H9 (cell line): Measurements from ENCODE around the gene MAGI1. TPM values are rescaled to one million over a fixed set of nuclear protein-coding genes. Genes with fewer than 3 reads are reported as not detected.

ENCODE experiments used
- DNase-seq: peaks from one replicate; pipeline ENCODE4 v3.0.0-alpha.2; 2017
- H2AFZ ChIP-seq: one replicate; pipeline ENCODE4 v1.6.1; 2013; ENCODE audit warnings: mild to moderate bottlenecking, low read length, control low read depth, moderate library complexity
- H2AK5ac ChIP-seq: 2 replicates; pipeline ENCODE4 v1.6.1; 2013; ENCODE audit warnings: low read length, control low read depth, mixed read lengths; ENCODE audit not compliant: insufficient read length
- H2BK120ac ChIP-seq: one replicate; pipeline ENCODE4 v1.6.1; 2013; ENCODE audit warnings: low read depth, mild to moderate bottlenecking, low read length, control low read depth, inconsistent platforms; ENCODE audit not compliant: poor library complexity, severe bottlenecking
- H2BK12ac ChIP-seq: 2 replicates; pipeline ENCODE4 v1.6.1; 2013; ENCODE audit warnings: low read length, control low read depth, mixed read lengths, low read depth; ENCODE audit not compliant: insufficient read length
- H2BK15ac ChIP-seq: 2 replicates; pipeline ENCODE4 v1.6.1; 2013; ENCODE audit warnings: low read depth, low read length, control low read depth
- H2BK20ac ChIP-seq: one replicate; pipeline ENCODE4 v1.6.1; 2013; ENCODE audit warnings: low read depth, mild to moderate bottlenecking, low read length, control low read depth, inconsistent platforms; ENCODE audit not compliant: poor library complexity, severe bottlenecking
- H2BK5ac ChIP-seq: 2 replicates; pipeline ENCODE4 v1.6.1; 2013; ENCODE audit warnings: low read length, control low read depth, mixed read lengths; ENCODE audit not compliant: insufficient read length
- H3K14ac ChIP-seq: 2 replicates; pipeline ENCODE4 v1.6.1; 2013; ENCODE audit warnings: low read length, control low read depth; ENCODE audit not compliant: insufficient read depth
- H3K18ac ChIP-seq: 2 replicates; pipeline ENCODE4 v1.6.1; 2013; ENCODE audit warnings: low read depth, mild to moderate bottlenecking, mixed read lengths, low read length, control low read depth; ENCODE audit not compliant: insufficient read length
- H3K23ac ChIP-seq: 2 replicates; pipeline ENCODE4 v1.6.1; 2013; ENCODE audit warnings: low read length, control low read depth, mixed read lengths, low read depth; ENCODE audit not compliant: insufficient read length
- H3K23me2 ChIP-seq: 2 replicates; pipeline ENCODE4 v1.6.1; 2013; ENCODE audit warnings: low read depth, mild to moderate bottlenecking, mixed read lengths, low read length, control low read depth; ENCODE audit not compliant: insufficient read length, poor library complexity, severe bottlenecking
- H3K27ac ChIP-seq: 2 replicates; pipeline ENCODE4 v1.5.1; 2013; ENCODE audit warnings: low read length, control low read depth, mixed read lengths, low read depth; ENCODE audit not compliant: insufficient read length
- H3K27me3 ChIP-seq: 2 replicates; pipeline ENCODE4 v1.6.1; 2013; ENCODE audit warnings: low read length, control low read depth, inconsistent platforms; ENCODE audit not compliant: insufficient read depth
- H3K4ac ChIP-seq: 2 replicates; pipeline ENCODE4 v1.6.1; 2013; ENCODE audit warnings: low read depth, mild to moderate bottlenecking, control low read depth, inconsistent platforms, low read length, moderate library complexity
- H3K4me1 ChIP-seq: 2 replicates; pipeline ENCODE4 v1.6.1; 2013; ENCODE audit warnings: low read length, control low read depth, inconsistent platforms; ENCODE audit not compliant: insufficient read depth
- H3K4me2 ChIP-seq: 2 replicates; pipeline ENCODE4 v1.6.1; 2013; ENCODE audit warnings: low read length, control low read depth, mixed read lengths; ENCODE audit not compliant: insufficient read length, insufficient read depth
- H3K56ac ChIP-seq: 2 replicates; pipeline ENCODE4 v1.6.1; 2013; ENCODE audit warnings: low read depth, mild to moderate bottlenecking, mixed read lengths, low read length, control low read depth; ENCODE audit not compliant: insufficient read length
- H3K79me1 ChIP-seq: 2 replicates; pipeline ENCODE4 v1.6.1; 2013; ENCODE audit warnings: low read depth, mild to moderate bottlenecking, moderate library complexity, low read length, control low read depth, inconsistent platforms; ENCODE audit not compliant: insufficient read depth, poor library complexity, severe bottlenecking
- H3K79me2 ChIP-seq: 2 replicates; pipeline ENCODE4 v1.6.1; 2013; ENCODE audit warnings: low read length, control low read depth, inconsistent platforms; ENCODE audit not compliant: insufficient read depth
- H3K9ac ChIP-seq: 2 replicates; pipeline ENCODE4 v1.6.1; 2013; ENCODE audit warnings: low read length, control low read depth, mixed read lengths; ENCODE audit not compliant: insufficient read length; ENCODE audit errors: extremely low read depth
- H3K9me3 ChIP-seq: one replicate; pipeline ENCODE4 v1.6.1; 2013; ENCODE audit warnings: low read depth, low read length, inconsistent platforms; ENCODE audit not compliant: control insufficient read depth
- H3T11ph ChIP-seq: one replicate; pipeline ENCODE4 v1.6.1; 2013; ENCODE audit warnings: mild to moderate bottlenecking, low read length, control low read depth, inconsistent platforms
- H4K20me1 ChIP-seq: one replicate; pipeline ENCODE4 v1.6.1; 2013; ENCODE audit not compliant: control insufficient read depth, insufficient read length, insufficient read depth
- H4K5ac ChIP-seq: 2 replicates; pipeline ENCODE4 v1.6.1; 2013; ENCODE audit warnings: low read depth, mild to moderate bottlenecking, mixed read lengths, low read length, control low read depth; ENCODE audit not compliant: insufficient read length
- H4K8ac ChIP-seq: replicated peaks from 2 replicates; pipeline ENCODE4 v1.6.1; 2013; ENCODE audit warnings: low read length, control low read depth, mixed read lengths, low read depth; ENCODE audit not compliant: insufficient read length
- H4K91ac ChIP-seq: 2 replicates; pipeline ENCODE4 v1.6.1; 2013; ENCODE audit warnings: low read depth, mild to moderate bottlenecking, moderate library complexity, mixed read lengths, low read length, control low read depth; ENCODE audit not compliant: insufficient read length
- H3K27ac Mint-ChIP-seq, 3 experiments: 2 replicates in 2 of 3; 3 replicates in 1 of 3; pipeline ENCODE4 v1.8.0; 2020 to 2021; ENCODE audit warnings: mixed read lengths in 3 of 3, mild to moderate bottlenecking in 1 of 3, moderate library complexity in 1 of 3
- H3K27me3 Mint-ChIP-seq: 2 replicates; pipeline ENCODE4 v1.8.0; 2021; ENCODE audit warnings: low read depth, mild to moderate bottlenecking, moderate library complexity, mixed read lengths
- H3K36me3 Mint-ChIP-seq, 3 experiments: 2 replicates in 2 of 3; 3 replicates in 1 of 3; pipeline ENCODE4 v1.8.0; 2020 to 2021; ENCODE audit warnings: low read depth in 3 of 3, mixed read lengths in 3 of 3; ENCODE audit not compliant: insufficient read depth in 1 of 3
- H3K4me1 Mint-ChIP-seq, 2 experiments: 2 replicates each; pipeline ENCODE4 v1.8.0; 2020; ENCODE audit warnings: mixed read lengths in 2 of 2
- H3K4me3 Mint-ChIP-seq, 2 experiments: 2 replicates in 1 of 2; 3 replicates in 1 of 2; pipeline ENCODE4 v1.8.0; 2020 to 2021; ENCODE audit warnings: mild to moderate bottlenecking in 2 of 2, mixed read lengths in 2 of 2, moderate library complexity in 1 of 2
- H3K9me3 Mint-ChIP-seq, 2 experiments: 2 replicates in 1 of 2; 3 replicates in 1 of 2; pipeline ENCODE4 v1.8.0; 2020; ENCODE audit warnings: mild to moderate bottlenecking in 2 of 2, mixed read lengths in 2 of 2, moderate library complexity in 1 of 2
- WGBS: extraction: QIAGEN DNeasy Blood & Tissue Kit; methylation state at CpG from one replicate; pipeline ENCODE4 v1.1.7; 2013; ENCODE audit warnings: missing lambda C conversion rate, low lambda C conversion rate, mixed read lengths; ENCODE audit not compliant: insufficient read length; ENCODE audit errors: extremely low coverage; 5-methylcytosine and 5-hydroxymethylcytosine counted together
- total RNA-seq: library from RNA; stranded (reverse); gene quantifications from 2 replicates; pipeline ENCODE4 v1.2.1, GENCODE V29; 2021
- TF ChIP-seq, protein P1 (sequence below): fragments of 200-600 bp; sonication (generic); conservative IDR thresholded peaks from 3 replicates; pipeline ENCODE4 v1.8.0; 2021; ENCODE audit warnings: antibody characterized with exemption, mild to moderate bottlenecking

The MAGI1 gene
- total RNA-seq, 1 experiment from 2014 or later: 65.7 TPM

DNA sequence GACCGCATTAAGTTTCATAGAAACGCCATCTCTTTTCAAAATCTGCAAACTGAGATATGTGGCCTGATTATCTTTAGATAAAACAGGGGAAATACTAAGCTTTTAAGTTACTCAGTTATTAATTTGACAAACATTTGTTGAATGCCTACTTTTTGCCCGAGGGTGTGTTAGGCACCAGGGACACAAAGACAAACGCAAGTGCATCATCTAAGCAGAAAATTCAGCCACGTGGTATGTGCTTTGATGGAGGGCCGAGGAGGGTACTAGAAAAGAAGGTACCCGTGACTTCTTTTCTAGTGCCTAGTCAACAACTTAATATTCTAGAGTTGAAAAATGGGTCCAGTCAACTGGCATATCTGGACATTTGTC is 594.3 kb downstream of the MAGI1 start:
- Histone ChIP-seq H2BK12ac (no peak overlapping the region), H3K14ac (no peak overlapping the region), H2AK5ac (no peak overlapping the region), H3K4ac (no peak overlapping the region), H3K27me3 (no peaks in the 10 kb centered on the region), H4K20me1 (no peaks in the 10 kb centered on the region), H2AFZ (no peak overlapping the region), H3T11ph (no peak overlapping the region), H3K27ac (no peak overlapping the region), H2BK20ac (no peak overlapping the region), H3K79me2 (no peaks in the 10 kb centered on the region), H3K9me3 (no peaks in the 10 kb centered on the region), H4K8ac (no peak overlapping the region), H3K23me2 (no peaks in the 10 kb centered on the region), H4K5ac (no peak overlapping the region), H3K9ac (no peak overlapping the region), H3K23ac (no peak overlapping the region), H3K79me1 (no peaks in the 10 kb centered on the region), H3K4me2 (no peak overlapping the region), H2BK120ac (no peak overlapping the region), H3K4me1 (no peaks in the 10 kb centered on the region), H4K91ac (no peak overlapping the region), H3K18ac (no peak overlapping the region), H2BK5ac (no peak overlapping the region), H2BK15ac (no peak overlapping the region), H3K56ac (no peak overlapping the region)
- Mint-ChIP-seq H3K4me3 (no peak overlapping the region), H3K27me3 (no peaks in the 10 kb centered on the region), H3K4me1 (peaks cover 16 to 17% of the 10 kb centered on the region in 2 experiments), H3K27ac (no peak overlapping the region), H3K9me3 (no peaks in the 10 kb centered on the region), H3K36me3 (peaks cover 0 to 4% (median 2%) of the 10 kb centered on the region in 3 experiments; a peak in 4 of 7 replicates)
- no peak for DNase-seq
- TF ChIP-seq, protein P1, sequence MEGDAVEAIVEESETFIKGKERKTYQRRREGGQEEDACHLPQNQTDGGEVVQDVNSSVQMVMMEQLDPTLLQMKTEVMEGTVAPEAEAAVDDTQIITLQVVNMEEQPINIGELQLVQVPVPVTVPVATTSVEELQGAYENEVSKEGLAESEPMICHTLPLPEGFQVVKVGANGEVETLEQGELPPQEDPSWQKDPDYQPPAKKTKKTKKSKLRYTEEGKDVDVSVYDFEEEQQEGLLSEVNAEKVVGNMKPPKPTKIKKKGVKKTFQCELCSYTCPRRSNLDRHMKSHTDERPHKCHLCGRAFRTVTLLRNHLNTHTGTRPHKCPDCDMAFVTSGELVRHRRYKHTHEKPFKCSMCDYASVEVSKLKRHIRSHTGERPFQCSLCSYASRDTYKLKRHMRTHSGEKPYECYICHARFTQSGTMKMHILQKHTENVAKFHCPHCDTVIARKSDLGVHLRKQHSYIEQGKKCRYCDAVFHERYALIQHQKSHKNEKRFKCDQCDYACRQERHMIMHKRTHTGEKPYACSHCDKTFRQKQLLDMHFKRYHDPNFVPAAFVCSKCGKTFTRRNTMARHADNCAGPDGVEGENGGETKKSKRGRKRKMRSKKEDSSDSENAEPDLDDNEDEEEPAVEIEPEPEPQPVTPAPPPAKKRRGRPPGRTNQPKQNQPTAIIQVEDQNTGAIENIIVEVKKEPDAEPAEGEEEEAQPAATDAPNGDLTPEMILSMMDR: no peak
- no CpG with 5 or more reads among the region's 7 CpGs for WGBS
